GM21723 (cell line): ENCODE results near the gene AGTRAP.

ENCODE experiments used
- ATAC-seq: cut with Tn5 transposase; IDR thresholded peaks from one replicate; pipeline ENCODE4 v1.9.1; 2021; ENCODE audit warnings: mild to moderate bottlenecking, moderate library complexity; ENCODE audit not compliant: unreplicated experiment

The AGTRAP gene, protein sequence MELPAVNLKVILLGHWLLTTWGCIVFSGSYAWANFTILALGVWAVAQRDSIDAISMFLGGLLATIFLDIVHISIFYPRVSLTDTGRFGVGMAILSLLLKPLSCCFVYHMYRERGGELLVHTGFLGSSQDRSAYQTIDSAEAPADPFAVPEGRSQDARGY

GRCh38 chr1:11735854-11736745 lies at the start of gene AGTRAP:
Gene AGTRAP, plus strand, starts transcription at chr1:11736136. Its CDS starts 73 bp downstream, at chr1:11736209.
- peak; percentile 59 for ATAC-seq

DNA sequence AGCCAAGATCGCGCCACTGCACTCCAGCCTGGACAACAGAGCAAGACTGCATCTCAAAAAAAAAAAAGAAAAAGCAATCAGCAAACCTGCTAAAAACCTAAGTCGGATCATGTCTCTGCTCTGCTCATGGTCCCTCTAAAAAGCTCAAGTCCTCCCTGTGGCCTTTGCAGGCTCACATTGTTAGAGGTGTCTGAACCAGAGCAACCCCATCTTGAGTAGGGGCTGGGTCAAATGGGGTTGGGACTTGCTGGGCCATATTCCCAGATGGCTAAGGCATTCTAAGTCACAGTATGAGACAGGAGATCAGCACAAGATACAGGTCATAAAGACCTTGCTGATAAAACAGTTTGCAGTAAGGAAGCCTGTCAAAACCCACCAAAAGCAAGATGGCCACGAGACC lies 47.4 kb upstream of the AGTRAP start:
- ATAC-seq = no peak

GRCh38 chr1:11690397-11691301 lies 45.3 kb upstream of the AGTRAP start:
- no peak for ATAC-seq

GRCh38 chr1:11691302-11691914 lies 44.5 kb upstream of the AGTRAP start, which contains the start of gene DRAXIN:
Gene DRAXIN, plus strand, starts transcription at chr1:11691710. Its CDS starts 14,549 bp downstream, at chr1:11706259.
- no peak for ATAC-seq

DNA sequence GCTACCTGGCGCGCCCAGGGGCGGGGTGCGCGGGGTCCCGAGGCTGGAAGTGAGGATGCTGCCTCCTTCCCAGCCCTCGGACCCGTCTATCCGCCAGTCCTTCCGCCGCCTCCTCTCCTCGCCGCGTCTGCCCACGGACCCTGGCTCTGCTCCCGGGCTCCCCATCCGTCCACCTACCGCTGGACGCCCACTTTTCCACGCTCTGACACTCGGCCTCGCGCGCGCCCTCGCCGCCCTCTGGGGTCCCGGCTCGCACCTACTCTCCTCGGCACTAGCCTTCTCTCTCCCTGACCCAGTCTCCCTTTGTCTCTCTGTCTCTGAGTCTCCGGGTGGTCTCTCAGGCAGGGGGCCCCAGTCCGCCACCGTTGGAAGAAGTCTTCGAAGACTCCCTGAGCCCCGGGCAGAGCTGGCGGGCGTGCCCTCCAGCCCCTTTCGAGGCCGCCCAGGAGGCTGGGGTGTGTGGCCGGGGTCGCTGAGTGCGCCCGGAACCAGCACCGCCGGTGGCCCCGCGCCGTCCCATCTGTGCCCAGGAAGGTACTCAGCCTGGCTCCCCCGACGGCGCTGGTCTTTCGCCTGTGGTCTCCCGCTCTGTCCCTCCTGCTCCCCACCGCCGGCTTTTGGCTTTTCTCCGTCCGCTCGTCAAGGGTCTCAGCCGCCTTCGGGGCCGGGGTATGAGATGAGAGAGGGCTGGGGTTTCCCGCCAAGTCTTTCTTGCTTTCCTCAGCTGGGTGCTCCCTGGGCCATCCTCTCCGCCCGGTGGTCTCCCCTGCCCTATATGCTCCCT lies 43.8 kb upstream of the AGTRAP start:
- no peak for ATAC-seq

GRCh38 chr1:11693024-11693590 lies 42.8 kb upstream of the AGTRAP start:
- ATAC-seq = no peak

GRCh38 chr1:11693917-11694316 lies 42.0 kb upstream of the AGTRAP start:
- ATAC-seq = no peak

DNA sequence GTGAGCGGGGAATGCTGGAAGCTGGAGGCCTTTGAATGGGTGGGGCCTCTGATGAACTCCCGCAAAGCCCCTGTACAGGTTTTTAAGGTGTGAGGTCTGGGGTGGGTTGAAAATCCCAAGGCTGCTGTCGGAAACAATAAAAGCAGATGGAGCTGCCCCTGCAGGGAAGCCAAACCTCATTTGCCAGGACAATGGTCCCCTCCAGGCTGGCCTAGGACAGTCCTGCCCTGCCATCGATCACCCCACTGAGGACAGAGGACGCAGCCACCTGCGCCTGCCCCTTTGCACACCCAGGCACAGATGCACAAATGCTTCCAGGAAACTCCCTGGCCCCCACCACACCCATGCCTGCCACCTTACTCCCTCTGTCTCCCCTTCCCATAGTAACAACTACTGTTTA lies 40.1 kb upstream of the AGTRAP start:
- no peak for ATAC-seq

DNA sequence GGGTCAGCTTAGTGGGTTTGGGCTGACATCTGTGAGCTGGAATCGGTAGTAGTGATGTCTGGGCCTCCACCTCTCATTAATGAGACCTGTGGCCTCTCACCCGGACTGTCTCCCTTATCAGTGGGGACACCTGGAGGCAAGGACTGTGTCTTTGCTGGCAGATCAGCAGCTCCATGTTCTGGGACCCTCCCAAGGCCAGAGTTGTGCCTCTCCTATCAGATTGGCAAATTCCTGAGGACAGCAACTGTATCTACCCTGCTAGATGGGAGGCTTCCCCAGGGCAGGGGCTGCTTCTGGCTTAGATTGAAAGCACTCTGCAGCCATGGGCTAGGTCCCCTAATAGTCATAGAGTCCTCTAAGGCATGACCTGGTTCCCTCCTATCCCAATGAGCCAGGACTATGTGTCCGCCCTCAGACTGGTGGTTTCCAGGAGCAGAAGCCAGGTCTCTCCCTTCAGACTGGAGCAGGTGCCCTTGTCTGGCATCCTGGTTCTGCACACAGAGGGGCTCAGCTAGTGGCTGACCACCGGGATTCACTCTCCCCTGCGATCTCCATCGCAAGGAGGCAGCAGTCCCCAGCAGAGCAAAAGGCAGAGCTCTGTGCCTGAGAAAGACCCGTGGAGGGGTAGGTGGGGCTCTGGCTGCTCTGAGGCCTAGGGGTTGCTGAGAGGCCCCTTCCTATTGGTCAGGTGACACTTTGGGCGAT lies 38.6 kb upstream of the AGTRAP start:
- ATAC-seq = no peak

DNA sequence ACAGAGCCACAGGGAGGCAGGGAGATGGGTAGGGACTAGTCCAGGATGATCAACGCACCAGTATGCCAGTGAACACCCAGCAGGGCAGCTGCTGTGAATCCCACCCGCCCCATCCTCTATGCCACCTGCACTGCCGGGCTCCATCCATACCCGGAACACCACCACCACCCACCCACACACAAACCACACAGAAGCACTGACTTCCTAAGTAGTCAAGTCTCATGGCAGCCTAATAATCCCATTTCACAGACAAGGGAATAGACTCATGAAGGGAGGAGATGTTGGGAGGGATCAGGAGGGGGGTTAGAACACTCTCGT lies 38.1 kb upstream of the AGTRAP start:
- no peak for ATAC-seq

DNA sequence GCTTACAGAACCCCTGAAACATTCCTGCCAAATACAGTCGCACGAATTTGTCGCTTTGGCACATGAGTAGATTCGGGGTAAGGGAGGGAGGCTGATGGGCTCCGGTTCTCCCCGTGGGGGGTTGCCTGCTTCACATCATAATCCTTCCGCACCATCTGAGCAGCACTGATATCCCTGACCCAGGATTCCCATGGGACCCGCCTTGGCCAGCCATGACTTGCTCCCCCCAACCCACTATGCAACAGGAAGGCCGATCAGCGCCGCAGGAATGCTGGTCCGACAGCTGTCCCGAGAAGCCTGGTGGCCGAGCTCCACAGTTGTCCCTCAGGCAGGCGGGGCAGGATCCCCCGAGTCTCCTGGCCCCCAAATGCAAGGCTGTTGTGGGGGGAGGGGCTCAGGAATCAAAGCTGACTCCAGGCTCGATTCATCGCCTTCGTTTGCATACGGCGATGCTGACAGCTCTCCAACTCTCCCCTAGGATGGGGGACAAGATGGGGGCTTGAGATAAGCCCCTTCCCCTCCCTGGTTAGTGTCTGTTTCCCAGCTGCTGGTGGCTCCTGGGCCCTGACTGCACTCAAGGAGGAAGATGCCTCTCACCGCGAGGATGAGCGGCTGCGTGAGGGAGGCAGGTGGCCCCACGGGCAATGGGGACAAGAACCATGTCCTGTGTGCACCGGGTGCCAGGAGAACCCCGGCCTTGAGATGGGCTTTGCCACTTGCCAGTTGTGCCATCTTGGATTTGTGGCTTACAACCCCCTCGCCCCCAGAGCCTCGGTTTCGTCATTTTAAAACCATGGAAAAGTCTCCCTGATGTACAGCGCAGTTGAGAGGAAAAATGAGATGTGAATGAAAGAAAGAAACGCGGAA lies 35.1 kb upstream of the AGTRAP start:
- ATAC-seq = no peak

DNA sequence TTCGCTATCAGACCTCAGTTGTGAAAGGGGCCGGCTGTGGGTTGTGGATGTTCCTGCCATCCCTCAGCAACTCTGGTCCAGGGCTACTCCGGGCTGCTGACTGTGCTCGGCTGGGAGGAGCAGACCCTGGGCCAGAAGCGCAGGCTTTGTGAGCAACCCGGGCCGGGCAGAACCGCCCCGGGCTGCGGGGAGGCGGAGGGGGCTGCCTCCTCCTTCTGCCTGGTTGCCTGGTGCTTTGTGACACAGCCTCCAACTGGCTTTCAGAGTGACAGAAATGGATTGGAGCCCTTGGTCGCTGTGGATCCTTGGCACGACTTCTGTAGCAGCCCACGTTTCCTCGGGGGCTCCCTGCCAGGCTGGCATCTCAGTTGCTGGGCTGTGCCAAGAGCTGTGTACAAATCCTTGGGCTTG lies 34.4 kb upstream of the AGTRAP start:
- no peak for ATAC-seq

GRCh38 chr1:11701981-11702803 lies 33.7 kb upstream of the AGTRAP start:
- no peak for ATAC-seq

- ATAC-seq = no peak
These were observed 32.4 kb upstream of the AGTRAP start for GRCh38 chr1:11703357-11704193.

GRCh38 chr1:11704194-11704529 lies 31.8 kb upstream of the AGTRAP start:
- ATAC-seq = no peak

DNA sequence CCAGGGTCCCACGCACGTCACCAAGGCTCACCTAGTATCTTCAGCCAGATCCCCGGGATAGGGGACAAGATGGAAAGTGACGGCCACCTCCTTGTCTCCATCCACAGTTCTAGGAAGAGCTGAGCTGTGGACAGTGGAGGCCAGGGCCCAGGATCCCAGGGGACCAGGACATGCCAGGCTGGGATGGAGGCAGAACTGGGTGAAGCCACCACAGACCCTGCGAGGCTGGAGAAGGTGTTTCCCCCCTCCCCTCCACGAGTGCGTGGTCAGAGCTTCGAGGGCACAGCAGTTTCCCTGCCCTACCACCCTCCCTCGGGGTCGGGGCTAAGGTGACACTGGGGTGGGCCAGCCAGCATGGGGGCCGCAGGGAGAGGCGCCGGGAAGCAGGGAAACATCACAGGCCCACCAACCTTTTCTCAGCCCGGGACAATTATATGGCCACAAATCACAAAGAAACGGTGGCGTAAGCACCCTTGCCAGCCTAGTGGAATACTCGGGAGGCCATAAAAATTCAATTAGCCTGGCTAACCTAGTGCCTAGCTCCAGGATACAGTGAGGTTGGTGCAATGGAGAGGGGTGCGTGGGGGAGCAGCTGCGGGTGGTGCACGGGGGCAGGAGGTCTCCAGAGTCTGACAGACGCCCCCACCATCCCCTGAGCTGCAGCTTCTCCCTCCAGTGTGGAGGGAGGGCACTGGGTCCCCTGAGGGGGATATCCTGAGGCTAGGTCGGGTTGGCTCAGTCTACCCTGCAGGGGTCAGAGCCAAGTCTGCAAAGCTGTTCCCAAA lies 31.1 kb upstream of the AGTRAP start:
- no peak for ATAC-seq
